Right atrium auricular region (tissue), 2 donors: ENCODE data around the gene GADD45B. TPM values are rescaled to one million over a fixed set of nuclear protein-coding genes. Genes with fewer than 3 reads are reported as not detected.
"Not testable (repeated sequence)": the region's sequence is repeated elsewhere in the genome, so short reads cannot be mapped to it uniquely, and the experiment has no call there.

Experiments
- DNase-seq: peaks from one replicate; pipeline ENCODE4 v3.0.0-alpha.2; 2019; ENCODE audit warnings: low spot score
- H3K27ac ChIP-seq, 2 donors: fragments of 200-600 bp; sonication (generic); 1 replicate in 1 of 2; 2 replicates in 1 of 2; pipeline ENCODE4 v1.5.1; 2016 to 2019
- H3K27me3 ChIP-seq, 2 donors: fragments of 200-600 bp; sonication (generic); one replicate each; pipeline versions ENCODE4 v1.5.1 to v1.6.0; 2017 to 2019
- H3K36me3 ChIP-seq: fragments of 200-600 bp; sonication (generic); one replicate; pipeline ENCODE4 v1.5.1; 2016
- H3K4me1 ChIP-seq, 2 donors: fragments of 200-600 bp; sonication (generic); one replicate each; pipeline versions ENCODE4 v1.5.1 to v1.6.0; 2017 to 2019
- H3K4me3 ChIP-seq, 2 donors: fragments of 200-600 bp; sonication (generic); 1 replicate in 1 of 2; 2 replicates in 1 of 2; pipeline ENCODE4 v1.5.1; 2017 to 2019; ENCODE audit warnings: mild to moderate bottlenecking in 1 of 2, moderate library complexity in 1 of 2
- H3K9me3 ChIP-seq, 2 donors: fragments of 200-600 bp; sonication (generic); one replicate each; pipeline ENCODE4 v1.5.1; 2019
- CTCF ChIP-seq, 2 donors: fragments of 200-600 bp; sonication (generic); IDR thresholded peaks; one replicate each; pipeline ENCODE4 v1.5.1; 2019; ENCODE audit warnings: antibody characterized with exemption in 2 of 2
- total RNA-seq, 2 donors: library from RNA; depleted of rRNA; stranded (reverse); fragments of >200 nt; gene quantifications; one replicate each; pipeline ENCODE4 v1.1.0, GENCODE V29; 2016

GADD45B gene
- total RNA-seq, 2 donors from 2014 or later: 205 to 218 TPM

GRCh38 chr19:2512523-2513431 lies 36.9 kb downstream of the GADD45B start:
- H3K27ac ChIP-seq: no peak overlapping the region
- peaks cover 0 to 11% of the 10 kb centered on the region in 2 donors for H3K4me1 ChIP-seq
- no peak for TF ChIP-seq CTCF (IDR thresholded peaks at IDR 0.05)
- no peaks in the 10 kb centered on the region for H3K36me3 ChIP-seq
- H3K4me3 ChIP-seq: no peak overlapping the region
- no peaks in the 10 kb centered on the region for H3K9me3 ChIP-seq
- no peak for DNase-seq
- no peaks in the 10 kb centered on the region for H3K27me3 ChIP-seq

- H3K4me3 ChIP-seq: no peak overlapping the region
Observed at GRCh38 chr19:2514981-2515518, 39.1 kb downstream of the GADD45B start.

GRCh38 chr19:2516727-2517126 lies 40.8 kb downstream of the GADD45B start:
- no peak overlapping the region for H3K4me3 ChIP-seq
- no peak for TF ChIP-seq CTCF (IDR thresholded peaks at IDR 0.05)
- no peak for DNase-seq
- no peaks in the 10 kb centered on the region for H3K36me3 ChIP-seq
- H3K9me3 ChIP-seq: no peaks in the 10 kb centered on the region
- no peak overlapping the region for H3K27ac ChIP-seq
- H3K4me1 ChIP-seq: peaks cover 0 to 23% of the 10 kb centered on the region in 2 donors
- no peaks in the 10 kb centered on the region for H3K27me3 ChIP-seq

More at GRCh38 chr19:2514981-2515518, 39.1 kb downstream of the GADD45B start:
- peaks cover 0 to 19% of the 10 kb centered on the region in 2 donors for H3K4me1 ChIP-seq
- no peaks in the 10 kb centered on the region for H3K27me3 ChIP-seq
- no peaks in the 10 kb centered on the region for H3K9me3 ChIP-seq
- no peak for DNase-seq
- TF ChIP-seq CTCF (IDR thresholded peaks at IDR 0.05): no peak
- no peak overlapping the region for H3K27ac ChIP-seq
- H3K36me3 ChIP-seq: no peaks in the 10 kb centered on the region

GRCh38 chr19:2517881-2518601 lies 42.1 kb downstream of the GADD45B start:
- no peak for TF ChIP-seq CTCF (IDR thresholded peaks at IDR 0.05)
- DNase-seq: no peak
- H3K4me1 ChIP-seq: peaks cover 0 to 16% of the 10 kb centered on the region in 2 donors
- no peak overlapping the region for H3K4me3 ChIP-seq
- no peaks in the 10 kb centered on the region for H3K36me3 ChIP-seq
- H3K9me3 ChIP-seq: no peaks in the 10 kb centered on the region
- H3K27me3 ChIP-seq: no peaks in the 10 kb centered on the region
- H3K27ac ChIP-seq: peak overlapping the region; percentile 42 to 72

GRCh38 chr19:2518856-2519255 lies 42.9 kb downstream of the GADD45B start:
- H3K4me3 ChIP-seq, H3K36me3 ChIP-seq, H3K27me3 ChIP-seq, H3K9me3 ChIP-seq, DNase-seq: not testable (repeated sequence)
- peak overlapping the region in 1 of 2 donors; percentile 72 for H3K27ac ChIP-seq
- peaks cover 0 to 21% of the 10 kb centered on the region in 2 donors for H3K4me1 ChIP-seq

- Histone ChIP-seq H3K4me3 (no peak overlapping the region), H3K4me1 (peaks cover 0 to 24% of the 10 kb centered on the region in 2 donors), H3K27me3 (no peaks in the 10 kb centered on the region), H3K9me3 (no peaks in the 10 kb centered on the region), H3K27ac (no peak overlapping the region), H3K36me3 (no peaks in the 10 kb centered on the region)
- DNase-seq: no peak
- no peak for TF ChIP-seq CTCF (IDR thresholded peaks at IDR 0.05)
Observed at GRCh38 chr19:2519482-2519881, 43.6 kb downstream of the GADD45B start.
